Ramos (cell line): ENCODE data around the gene SMAD1.

Experiments used
- in situ Hi-C: fragments of 300-500 bp; cut with MboI; formaldehyde crosslinking; loops from one replicate; pipeline ENCODE4 v1.14.3; 2022; ENCODE audit warnings: low sequenced_read_pairs; ENCODE audit not compliant: unreplicated experiment

The SMAD1 gene

DNA sequence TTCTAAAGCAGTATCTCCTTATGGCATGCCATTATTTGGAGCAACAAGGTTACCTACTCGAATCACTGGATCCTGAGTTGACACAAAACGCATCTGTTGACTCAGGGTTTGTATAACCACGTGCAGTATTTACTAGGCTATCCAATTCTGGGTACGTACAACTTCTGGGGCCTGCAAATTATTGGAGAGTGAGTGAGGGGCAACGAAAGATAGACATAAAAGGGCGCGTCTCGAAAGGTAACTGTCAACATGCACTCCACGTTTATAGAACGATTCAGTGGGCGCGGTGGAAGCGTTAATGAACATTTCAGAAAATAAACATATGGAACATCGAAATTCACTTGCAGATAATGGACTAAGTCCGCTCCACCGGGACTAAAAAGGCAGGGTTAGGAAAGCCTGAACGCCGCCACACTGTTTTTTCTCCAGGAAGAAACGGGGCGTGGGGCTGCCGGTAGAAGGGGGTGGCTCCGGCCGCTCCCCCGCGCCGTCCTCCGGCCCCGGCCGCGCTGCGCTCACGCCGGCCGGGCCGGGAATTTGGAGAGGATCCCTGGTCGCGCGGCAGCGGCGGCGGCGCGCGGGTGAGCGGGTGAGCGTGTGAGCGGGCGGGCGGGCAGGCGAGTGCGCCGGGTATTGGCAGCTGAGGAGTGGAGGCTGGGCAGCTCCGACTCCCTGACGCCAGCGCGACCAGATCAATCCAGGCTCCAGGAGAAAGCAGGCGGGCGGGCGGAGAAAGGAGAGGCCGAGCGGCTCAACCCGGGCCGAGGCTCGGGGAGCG is at the start of gene SMAD1:
Gene SMAD1 (plus strand): TSS at position 690 of the 778 bp plus-strand sequence. CDS start 32,761 bp downstream, outside the sequence.
- in situ Hi-C loops: loop anchor here (5.0 kb wide), 1 partner anchor 66 kb away; no protein-coding TSS in a partner anchor

DNA sequence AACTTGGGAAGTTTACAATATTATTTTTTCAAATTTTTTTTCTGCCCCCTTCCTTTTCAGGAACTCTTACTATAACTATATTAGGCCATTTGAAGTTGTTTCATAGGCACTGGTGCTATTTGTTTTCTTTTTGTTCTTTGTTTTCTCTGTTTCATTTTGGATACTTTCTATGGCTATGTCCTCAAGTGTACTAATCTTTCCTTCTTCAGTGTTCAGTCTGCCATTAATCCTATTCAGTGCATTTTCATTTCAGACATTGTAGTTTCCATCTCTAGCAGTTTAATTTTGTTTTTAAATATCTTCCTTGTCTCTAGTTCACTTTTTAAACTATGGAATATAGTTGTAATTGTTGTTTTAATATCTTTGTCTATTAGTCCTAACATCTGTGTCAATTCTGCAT is 48.0 kb upstream of the SMAD1 start:
- in situ Hi-C loops: no loop called here

DNA sequence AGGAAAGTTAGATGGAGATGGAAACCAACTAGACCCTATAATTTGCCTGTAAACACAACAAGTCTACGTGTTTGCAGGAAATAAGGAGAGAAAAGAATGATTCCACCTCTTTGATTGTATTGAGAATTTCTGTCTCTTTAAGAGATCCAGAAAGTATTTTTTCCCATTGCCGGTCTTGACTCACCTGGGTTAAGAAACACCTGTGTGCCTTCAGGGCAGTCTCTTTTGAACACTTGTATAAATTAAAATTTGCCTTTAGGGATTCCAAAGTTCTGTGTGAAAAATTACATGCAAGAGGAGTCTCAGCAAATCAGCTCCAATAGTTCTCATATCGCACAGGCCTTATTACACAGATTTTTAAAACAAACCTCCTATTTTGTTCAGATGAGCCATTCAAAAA is 46.0 kb upstream of the SMAD1 start:
- in situ Hi-C loops: no loop called here

DNA sequence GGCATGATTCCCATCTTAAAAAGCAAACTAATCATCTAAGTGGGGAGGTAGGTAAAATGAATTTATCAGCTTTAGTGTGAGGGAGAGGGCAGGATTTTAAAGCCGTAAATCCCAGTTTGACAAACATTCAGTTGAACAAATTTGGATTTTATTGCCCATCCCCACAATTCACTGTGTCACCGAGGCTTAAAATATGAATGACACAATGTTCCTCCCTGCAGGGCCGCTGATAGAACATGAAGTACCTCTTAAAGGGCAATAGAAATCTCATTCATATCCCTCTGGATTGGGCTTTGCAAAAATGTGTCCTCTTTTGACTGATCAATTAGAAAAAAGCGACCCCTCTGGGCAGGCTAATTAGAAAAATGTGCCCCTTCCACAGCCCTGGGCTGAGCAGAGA is 45.5 kb upstream of the SMAD1 start:
- in situ Hi-C loops: no loop called here

DNA sequence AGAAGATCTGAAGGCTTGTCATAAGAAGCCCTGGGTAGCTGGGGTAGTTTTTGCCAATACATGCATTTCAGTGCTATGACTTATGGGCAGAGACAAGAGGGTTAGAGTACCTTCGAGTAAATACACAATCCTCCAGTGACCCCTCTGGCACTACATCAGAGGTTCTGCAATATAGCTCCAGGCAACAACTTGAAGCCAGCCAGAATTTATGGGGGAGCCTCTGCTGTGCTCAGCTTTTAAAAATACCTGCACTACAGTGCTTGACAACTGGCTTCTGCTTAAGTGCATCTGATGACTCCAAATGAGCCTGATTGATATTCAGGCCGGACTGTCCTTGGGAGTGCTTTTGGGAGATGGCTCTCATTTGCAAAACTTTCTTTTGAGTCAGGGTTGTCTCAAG is 44.9 kb upstream of the SMAD1 start:
- in situ Hi-C loops: no loop called here

DNA sequence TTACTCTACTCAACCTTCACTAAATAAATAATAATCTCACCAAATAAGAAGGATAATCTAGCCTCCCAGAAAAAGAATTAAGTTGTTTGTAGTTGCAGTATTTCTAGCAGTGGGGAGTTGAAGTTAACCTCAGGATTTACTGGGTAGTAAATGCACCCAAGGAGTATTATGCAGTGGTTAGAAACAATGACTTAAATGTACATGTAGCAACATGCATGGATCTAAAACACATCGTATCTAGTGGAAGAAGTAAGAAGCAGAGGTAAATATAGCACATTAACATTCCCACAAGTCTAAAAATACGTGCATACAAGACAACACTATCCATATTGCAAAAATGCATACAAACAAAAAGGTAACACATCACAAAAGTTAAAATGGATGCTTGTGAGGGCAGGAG is 44.2 kb upstream of the SMAD1 start:
- in situ Hi-C loops: no loop called here

DNA sequence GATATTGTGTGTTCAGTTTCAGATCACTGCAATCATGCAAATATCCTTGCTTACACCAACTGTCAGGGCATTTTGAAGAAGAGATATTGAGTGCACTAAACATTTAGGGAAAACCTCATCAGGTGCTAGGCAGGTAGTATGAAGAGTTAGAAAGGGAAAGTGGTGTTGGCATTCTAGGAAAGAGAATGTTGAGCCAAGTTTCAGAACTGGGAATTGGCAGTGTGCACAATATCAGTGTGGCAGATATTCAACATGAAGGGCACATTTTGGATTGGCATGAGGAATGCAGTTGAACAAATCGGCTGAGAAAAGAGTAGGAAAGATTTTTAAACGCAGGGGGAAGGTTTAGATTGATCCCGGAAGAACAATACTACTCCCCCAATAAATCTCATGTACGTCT is 43.4 kb upstream of the SMAD1 start:
- in situ Hi-C loops: no loop called here

DNA sequence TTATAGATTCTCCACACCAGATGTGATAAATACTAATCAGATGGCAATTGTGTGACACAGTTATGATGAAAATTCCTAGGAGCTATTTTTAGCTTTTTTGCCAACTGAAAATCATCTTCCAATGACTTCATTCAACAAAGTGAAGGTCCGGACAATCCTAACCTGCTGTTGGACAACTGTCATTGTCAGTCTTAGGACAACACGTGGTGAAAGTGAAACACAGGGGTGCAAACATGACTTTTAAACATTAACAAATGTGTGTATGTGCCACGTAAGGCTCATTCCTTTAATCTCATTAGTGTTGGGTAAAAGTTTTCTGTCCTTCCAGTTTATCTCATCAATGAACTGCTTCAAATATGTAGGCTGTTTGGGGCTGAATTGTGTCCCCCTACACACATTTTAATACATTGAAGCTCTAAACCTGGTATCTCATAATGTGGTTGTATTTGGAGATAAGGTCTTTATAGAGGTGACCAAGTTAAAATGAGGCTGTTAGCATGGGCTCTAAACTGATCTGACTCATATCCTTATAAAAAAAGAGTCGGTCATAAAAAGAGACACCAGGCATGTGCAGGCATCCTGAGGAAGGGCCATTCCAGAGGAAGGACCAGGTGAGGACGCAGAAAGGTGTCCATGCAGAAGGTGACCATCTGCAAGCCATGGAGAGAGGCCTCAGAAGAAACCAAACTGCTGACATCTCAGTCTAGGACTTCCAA is 41.2 kb upstream of the SMAD1 start:
- in situ Hi-C loops: no loop called here

DNA sequence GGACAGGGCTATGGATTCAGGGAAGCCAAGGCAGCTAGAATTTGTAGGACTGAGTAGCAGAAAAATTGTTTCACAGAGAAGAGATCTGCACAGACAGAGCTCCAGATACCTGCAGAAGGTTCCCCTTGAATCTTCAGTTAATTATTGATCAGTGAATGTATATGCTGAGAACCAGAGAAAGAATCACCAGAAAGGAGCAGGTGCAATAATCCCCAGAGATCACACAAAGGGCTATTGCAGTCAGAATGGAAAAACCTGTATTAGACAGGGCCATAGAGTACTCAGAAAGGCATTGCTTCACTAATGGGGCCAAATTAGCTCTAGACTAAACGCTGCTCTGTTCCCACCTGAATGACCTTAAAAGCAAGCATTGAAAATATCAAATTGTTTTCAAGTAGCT is 35.5 kb upstream of the SMAD1 start:
- in situ Hi-C loops: no loop called here

DNA sequence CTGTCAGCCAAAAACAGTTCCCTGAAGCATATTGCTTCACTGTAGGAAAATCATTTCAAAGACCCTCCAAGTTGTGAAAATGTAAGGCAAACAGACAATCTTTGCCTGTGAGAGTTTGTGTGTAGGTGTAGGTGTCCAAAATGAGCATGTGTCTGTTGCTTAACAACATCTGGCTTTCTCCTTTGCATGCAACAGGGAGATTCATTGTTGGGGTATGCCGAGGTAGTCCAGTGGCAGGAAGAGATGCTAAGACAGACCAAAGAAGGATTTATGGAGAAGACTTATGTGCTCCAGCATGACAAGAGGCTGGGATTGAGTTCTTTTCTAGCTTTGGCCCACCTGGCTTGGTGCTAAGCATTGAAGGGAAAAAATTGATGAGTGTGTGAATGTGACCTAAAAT is 29.8 kb upstream of the SMAD1 start:
- in situ Hi-C loops: no loop called here

DNA sequence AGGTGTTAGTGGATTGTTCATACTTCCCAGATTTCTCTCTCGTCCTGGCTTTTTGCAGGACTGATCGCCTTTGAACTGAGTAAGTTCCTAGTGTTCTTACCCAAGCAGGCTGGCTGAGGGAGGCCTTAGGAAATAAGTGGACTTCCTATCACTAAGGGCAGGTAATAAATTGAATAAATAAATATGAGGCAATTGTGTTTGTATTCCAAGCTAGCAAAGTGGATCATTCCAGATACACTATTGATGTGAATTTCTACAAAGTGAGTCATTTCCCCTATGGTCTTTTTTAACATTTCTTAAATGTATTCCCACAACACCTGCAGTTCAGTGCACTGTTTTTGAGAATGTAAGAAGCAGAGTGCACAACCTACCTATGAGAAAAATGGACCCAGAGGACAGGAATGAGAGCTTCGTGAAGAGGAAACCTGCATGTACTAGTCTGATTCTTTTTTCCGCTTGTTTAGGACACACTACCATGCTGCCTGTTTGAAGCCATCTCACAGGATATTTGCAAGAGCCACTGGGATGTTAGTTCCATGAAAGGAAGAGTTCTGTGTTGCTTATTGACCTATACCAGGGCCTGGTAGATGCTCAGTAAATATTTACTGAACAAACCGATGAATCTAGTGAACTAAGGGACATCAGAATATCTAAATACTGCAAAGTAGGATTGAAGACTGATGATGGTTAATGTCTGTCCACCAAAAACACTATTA is 29.0 kb upstream of the SMAD1 start:
- in situ Hi-C loops: no loop called here

DNA sequence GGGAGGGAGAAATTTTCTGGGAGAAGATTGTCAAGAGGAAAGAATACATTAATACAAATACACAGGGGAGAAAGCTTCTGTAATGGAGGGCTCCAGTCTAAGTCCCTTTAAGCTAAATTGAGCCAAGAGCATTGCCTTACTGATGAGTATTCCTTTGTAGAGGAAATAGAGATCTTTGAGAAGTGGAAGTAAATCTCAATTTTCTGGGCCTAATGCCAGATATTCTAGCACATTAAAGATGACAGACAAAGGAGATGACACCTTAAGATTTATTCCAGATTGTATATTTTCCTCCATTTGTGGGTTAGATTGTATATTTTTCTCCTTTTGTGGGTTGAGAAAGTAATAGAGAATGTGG is 28.5 kb upstream of the SMAD1 start:
- in situ Hi-C loops: no loop called here

DNA sequence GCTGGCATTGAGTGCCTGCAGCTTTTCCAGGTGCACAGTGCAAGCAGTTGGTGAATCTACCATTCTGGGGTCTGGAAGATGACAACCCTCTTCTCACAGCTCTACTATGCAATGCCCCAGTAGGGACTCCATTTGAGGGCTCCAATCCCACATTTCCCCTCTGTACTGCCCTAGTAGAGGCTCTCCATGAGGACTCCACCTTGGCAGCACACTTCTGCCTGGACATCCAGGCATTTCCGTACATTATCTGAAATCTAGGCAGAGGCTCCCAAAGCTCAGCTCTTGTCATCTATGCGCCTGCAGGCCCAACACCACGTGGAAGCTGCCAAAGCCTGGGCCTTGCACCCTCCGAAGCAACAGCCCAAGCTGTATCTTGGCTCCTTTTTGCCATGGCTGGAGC is 8.4 kb upstream of the SMAD1 start:
- in situ Hi-C loops: no loop called here

DNA sequence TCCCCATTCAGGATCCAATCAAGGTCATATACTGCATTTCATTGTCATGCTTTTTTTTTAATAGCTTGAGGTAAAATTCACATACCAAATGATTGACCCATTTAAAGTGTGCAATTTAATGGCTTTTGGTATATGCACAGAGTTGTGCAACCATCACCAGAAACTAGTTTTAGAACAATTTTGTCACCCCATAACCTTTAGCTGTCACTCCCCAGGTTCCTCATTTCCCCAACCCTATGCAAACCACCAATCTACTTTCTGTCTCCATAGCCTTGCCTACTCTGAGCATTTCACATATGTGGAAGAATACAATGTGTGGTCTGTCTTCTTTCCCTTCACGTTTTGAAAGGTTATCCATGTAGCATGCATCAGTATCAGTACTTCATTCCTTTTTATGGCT is 1.4 kb upstream of the SMAD1 start:
- in situ Hi-C loops: loop anchor here (5.0 kb wide), 1 partner anchor 67 kb away; no protein-coding TSS in a partner anchor

DNA sequence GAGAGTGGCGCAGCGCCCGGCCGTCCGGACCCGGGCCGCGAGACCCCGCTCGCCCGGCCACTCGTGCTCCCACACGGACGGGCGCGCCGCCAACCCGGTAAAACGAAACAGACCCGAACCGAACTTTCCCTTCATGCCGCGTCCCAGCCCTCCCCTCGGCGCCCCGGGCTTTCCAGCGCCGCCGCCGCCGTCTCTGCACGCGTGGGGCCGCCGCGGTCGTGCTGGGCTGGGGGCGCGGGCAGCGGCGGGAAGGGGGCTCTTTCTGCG is 222 bp downstream of the SMAD1 start:
- in situ Hi-C loops: loop anchor here (5.0 kb wide), 1 partner anchor 65 kb away; no protein-coding TSS in a partner anchor

DNA sequence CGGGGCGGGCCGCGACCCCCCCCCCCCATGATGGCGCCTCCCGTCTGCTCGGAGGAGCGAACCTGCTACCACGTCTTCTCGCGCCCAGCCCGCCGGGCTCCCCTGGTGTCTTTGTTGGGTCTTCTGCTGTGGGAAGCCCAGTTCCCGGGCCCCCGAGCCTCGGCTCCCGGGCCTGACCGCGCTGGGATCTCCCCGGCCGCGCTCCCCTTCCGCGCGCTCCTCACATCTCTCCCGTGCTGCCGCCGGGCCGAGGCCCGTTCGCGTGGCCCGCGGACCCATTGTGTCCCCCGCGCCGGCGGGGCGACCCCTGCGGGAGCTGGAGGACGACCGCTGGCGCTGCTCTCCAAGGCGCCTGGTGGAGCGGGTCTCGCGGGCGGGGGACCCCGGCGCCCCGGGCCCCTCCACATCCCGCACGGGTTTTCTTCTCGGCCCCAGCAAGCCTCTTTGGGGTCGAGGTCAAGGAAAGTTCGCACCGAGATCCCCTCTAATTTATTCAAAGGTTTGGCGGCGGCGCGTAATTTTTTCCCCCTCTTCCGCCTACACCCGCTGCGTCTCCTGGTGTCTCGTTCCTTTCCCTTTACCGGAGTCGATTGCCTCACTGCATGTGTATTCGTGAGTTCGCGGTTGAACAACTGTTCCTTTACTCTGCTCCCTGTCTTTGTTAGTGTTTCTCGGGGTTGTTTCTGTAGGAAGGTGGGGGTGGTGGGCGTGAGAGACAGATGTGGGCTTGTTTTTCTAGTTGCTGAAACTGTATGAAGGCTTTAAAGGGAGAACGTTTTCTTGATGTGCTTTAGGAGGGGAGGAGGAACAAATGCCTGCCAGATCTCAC is 770 bp downstream of the SMAD1 start:
- in situ Hi-C loops: loop anchor here (5.0 kb wide), 1 partner anchor 65 kb away; no protein-coding TSS in a partner anchor

DNA sequence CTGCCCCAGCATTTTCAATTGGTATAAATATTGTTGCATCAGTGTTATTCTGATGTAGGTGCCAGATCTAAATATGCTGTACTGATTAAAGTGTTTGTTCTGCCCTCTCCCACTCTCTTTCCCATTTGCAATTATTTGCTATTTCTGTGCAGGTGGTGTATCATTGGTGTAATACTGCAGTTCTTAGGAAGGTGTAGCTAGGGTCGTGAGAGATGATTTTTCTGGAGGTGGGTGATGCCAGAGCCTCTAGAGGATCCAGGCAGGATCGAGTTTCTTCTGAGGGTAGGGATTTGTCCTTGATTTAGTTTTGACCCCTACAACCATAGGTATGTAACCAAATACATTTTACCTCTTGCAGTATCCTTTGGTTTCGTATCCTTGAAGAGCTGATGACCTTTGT is 1.9 kb downstream of the SMAD1 start:
- in situ Hi-C loops: loop anchor here (5.0 kb wide), 1 partner anchor 64 kb away; no protein-coding TSS in a partner anchor

DNA sequence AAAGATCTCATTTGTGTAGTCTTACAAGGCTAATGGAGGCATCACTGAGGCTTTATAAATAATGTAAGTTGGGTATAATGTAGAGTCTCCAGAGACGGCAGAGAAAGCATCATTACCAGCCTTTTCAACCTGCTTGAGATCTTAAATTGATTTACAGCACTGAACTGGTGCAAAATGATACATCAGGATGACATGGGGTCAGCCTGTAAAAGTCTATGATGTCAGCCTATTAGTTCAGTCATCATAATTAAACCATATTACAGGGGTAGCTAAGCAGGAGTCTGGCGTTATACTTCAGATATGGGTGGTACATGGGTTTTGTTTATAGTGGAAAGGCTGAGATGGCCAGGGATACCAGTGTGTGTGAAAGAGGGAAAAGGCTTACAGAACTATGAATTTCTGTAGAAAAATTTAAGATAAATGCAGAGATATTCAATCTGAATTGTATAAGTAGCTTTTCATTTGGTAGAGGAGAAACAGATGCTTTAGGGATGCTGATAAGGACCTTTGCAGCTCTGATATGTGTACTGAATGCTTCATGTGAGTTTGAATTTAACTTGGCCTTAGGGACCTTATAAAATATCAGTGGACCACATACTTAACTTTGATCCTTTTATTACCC is 2.7 kb downstream of the SMAD1 start:
- in situ Hi-C loops: loop anchor here (5.0 kb wide), 1 partner anchor 63 kb away; no protein-coding TSS in a partner anchor

DNA sequence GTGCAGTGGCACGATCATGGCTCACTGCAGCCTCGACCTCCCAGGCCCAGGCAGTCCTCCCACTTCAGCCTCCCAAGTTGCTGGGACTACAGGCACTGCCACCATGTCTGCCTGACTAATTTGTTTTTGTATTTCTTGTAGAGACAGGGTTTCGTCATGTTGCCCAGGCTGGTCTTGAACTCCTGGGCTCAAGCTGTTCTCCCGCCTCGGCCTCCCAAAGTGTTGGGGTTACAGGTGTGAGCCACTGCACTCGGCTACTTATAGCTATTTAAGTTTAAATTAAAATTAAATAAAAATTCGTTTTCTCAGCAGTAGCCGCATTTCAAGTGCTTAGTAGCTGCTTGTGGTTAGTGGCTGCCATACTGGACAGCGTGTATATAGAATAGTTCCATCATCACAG is 3.5 kb downstream of the SMAD1 start:
- in situ Hi-C loops: no loop called here

DNA sequence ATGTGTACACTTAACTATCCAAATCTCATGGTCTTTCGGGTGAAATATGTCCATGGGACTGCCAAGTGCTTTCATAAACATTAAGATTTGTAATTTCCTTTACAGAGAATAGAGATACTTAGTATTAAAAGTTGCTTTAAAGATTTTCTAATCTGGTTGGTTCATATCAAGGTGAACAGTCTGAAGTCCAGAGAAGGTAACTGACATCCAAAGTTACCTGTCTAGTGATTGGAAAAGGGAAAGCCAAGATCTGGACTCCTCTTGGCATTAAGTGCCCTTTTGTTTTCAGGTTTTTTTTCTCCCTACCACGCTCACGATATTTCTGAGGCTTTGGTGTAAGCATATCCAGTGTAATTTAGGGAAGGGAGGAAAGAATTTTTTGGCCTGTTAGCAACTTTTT is 5.0 kb downstream of the SMAD1 start:
- in situ Hi-C loops: no loop called here
